NCI-H510A (cell line): ENCODE data around the gene LSG1.
A peak's percentile ranks its signal among the peaks of the same experiment; 100 is the strongest.
"Not testable (repeated sequence)": the region's sequence is repeated elsewhere in the genome, so short reads cannot be mapped to it uniquely, and the experiment has no call there.

Source experiments
- DNase-seq: peaks from one replicate; lab custom pipeline; 2025; lab: John Stamatoyannopoulos, UW

LSG1 gene

GRCh38 chr3:194654443-194654842 lies 17.5 kb downstream of the LSG1 start:
- no peak for DNase-seq

GRCh38 chr3:194647747-194648146 lies 24.2 kb downstream of the LSG1 start:
- no peak for DNase-seq

- no peak for DNase-seq
These were observed 29.2 kb downstream of the LSG1 start for GRCh38 chr3:194642769-194643168.

- DNase-seq, result no peak
These were observed 31.2 kb downstream of the LSG1 start for GRCh38 chr3:194640829-194641228.

- DNase-seq, result no peak
These were observed 32.9 kb downstream of the LSG1 start for GRCh38 chr3:194638991-194639605.

GRCh38 chr3:194637541-194638400 lies 34.2 kb downstream of the LSG1 start:
- DNase-seq, result no peak

- DNase-seq, result no peak
These were observed 34.9 kb downstream of the LSG1 start for GRCh38 chr3:194637066-194637465.

- peak; percentile 74 for DNase-seq
These were observed 38.5 kb downstream of the LSG1 start, which contains the start of gene TMEM44 for GRCh38 chr3:194633349-194634004. TMEM44 (minus strand) TSS chr3:194633419; CDS start chr3:194633215, 204 bp downstream.

- DNase-seq, result no peak
These were observed 39.1 kb downstream of the LSG1 start for GRCh38 chr3:194632809-194633348.

- DNase-seq, result no peak
These were observed 39.7 kb downstream of the LSG1 start for GRCh38 chr3:194632226-194632808.

- no peak for DNase-seq
These were observed 40.3 kb downstream of the LSG1 start for GRCh38 chr3:194631696-194632095.

- DNase-seq, result not testable (repeated sequence)
These were observed 41.3 kb downstream of the LSG1 start for GRCh38 chr3:194630681-194631080.

GRCh38 chr3:194624956-194625355 lies 47.0 kb downstream of the LSG1 start:
- no peak for DNase-seq

- DNase-seq, result no peak
These were observed 48.3 kb downstream of the LSG1 start for GRCh38 chr3:194623449-194624290.

GRCh38 chr3:194622621-194623340 lies 49.2 kb downstream of the LSG1 start:
- DNase-seq, result no peak

GRCh38 chr3:194621947-194622346 lies 50.0 kb downstream of the LSG1 start:
- no peak for DNase-seq

- no peak for DNase-seq
These were observed 51.8 kb downstream of the LSG1 start for GRCh38 chr3:194620196-194620595.

GRCh38 chr3:194619741-194620140 lies 52.2 kb downstream of the LSG1 start:
- DNase-seq, result no peak

- DNase-seq, result no peak
These were observed 53.0 kb downstream of the LSG1 start for GRCh38 chr3:194618858-194619608.

- DNase-seq, result no peak
These were observed 54.2 kb downstream of the LSG1 start for GRCh38 chr3:194617827-194618226.
